Measurements from ENCODE around the gene WWOX.

WWOX gene

DNA sequence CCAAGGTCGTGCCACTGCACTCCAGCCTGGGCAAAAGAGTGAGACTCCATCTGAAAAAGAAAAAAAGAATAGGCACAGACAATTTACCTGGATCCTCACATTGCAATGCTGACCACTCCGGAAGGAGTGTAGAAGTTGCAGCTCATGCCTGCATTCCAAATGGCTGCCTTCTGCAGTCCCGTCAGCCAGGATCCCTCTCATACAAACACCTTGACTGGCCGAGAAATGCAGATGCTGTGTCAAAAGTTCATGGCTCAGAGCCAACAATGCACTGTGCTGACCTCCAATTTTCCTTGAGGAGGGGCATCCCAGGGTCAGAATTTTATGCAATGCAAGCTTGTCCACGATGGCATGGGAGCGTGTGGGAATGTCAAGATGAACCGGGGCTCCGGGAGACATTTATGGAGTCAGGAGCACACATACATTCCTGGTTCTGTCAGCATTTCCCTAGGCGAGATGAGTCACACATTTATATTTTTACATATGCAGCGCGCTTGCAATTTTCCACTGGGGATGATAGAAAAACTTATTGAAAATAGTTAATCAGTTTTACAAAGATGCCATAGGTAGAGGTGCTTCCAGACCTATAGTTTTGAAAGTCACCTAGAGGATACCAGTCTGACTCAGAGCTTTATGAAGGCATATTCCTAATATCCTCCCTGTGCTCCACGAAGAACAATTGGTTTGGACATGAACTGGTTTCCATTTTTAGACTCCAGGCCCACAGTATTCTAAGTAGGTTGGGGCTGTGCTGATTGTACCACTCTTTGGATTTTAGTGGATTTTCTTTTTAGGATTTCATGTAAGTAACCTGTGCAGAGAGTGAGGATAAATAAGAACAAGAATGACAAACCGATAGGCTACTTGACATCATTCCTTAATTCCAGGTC, 886.5 kb downstream of the WWOX start:
- DNase-seq (ENCODE audit: low read depth, low spot score) = no peak

GRCh38 chr16:78987666-78988065, 888.2 kb downstream of the WWOX start:
- no peak for DNase-seq (ENCODE audit: low read depth, low spot score)

DNA sequence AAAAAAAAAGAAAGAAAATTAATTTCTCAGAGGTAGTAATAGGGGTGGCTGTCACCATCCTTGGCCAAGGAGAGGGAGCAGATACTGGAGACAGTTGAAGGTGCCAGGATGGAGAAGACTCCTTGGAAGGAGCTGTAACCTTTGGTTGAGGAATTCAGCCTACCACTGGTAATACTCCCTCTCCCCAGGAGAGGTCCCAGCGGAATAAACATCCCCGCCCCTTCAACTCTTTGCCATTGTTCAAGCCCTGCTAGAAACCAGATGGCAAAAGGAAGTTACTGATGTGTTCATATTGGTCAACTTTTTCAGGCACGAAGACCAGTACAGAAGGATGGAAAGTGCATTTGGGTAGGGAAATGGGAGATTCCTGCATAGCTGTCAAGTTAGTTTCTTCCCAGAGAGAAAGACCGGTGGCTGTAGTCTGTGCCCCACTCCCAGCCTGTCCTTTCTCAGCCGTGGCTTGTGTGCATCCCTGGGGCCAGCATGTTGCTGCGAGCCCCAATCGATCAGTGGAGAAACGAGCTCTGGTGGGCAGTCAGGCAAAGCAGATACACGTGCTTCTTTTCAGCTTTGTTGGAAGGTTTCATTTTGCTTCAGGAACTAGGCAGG, 889.0 kb downstream of the WWOX start:
- DNase-seq (ENCODE audit: low read depth, low spot score) = no peak

GRCh38 chr16:78990309-78990701, 890.9 kb downstream of the WWOX start:
- DNase-seq (ENCODE audit: low read depth, low spot score) = no peak

DNA sequence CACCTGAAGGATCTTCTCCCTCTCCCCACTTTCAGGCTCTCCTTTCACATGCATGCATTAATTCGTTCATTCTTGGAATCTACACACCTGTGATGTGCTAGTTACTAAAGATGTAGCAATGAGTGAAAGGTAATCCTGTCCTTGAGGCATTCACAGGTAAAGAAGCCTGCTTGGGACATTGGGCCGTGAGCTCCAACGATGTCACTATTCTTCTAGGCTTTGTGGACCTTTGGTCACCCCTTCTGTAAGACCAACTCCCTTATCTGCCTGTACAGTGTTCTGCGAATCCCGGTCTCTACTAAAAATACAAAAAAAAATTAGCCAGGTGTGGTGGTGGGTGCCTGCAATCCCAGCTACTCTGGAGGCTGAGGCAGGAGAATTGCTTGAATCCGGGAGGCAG, 892.5 kb downstream of the WWOX start:
- DNase-seq (ENCODE audit: low read depth, low spot score) = no peak

DNA sequence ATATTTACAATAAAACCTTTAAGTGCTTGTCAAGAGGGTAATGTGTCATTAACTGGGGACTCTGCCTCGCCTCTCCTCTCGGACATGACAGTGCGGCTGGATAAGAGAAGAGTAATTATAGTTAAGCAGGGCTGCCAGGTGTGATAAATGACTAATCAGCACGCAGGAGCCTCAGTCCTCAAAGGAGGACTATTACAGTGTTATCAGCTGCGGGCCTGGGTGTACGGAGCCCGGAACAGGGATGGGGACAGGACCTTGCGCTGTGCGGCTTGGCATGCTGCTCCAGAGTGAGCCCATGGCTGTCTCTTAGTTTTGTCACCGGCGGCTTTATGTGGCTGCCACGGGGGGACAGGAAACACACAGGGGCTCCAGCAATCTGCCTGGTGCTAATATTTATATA, 893.9 kb downstream of the WWOX start:
- no peak for DNase-seq (ENCODE audit: low read depth, low spot score)

GRCh38 chr16:78994135-78994745, 894.8 kb downstream of the WWOX start:
- DNase-seq (ENCODE audit: low read depth, low spot score) = no peak

- DNase-seq (ENCODE audit: low read depth, low spot score) = no peak
Observed at GRCh38 chr16:78995441-78995840, 896.0 kb downstream of the WWOX start.

DNA sequence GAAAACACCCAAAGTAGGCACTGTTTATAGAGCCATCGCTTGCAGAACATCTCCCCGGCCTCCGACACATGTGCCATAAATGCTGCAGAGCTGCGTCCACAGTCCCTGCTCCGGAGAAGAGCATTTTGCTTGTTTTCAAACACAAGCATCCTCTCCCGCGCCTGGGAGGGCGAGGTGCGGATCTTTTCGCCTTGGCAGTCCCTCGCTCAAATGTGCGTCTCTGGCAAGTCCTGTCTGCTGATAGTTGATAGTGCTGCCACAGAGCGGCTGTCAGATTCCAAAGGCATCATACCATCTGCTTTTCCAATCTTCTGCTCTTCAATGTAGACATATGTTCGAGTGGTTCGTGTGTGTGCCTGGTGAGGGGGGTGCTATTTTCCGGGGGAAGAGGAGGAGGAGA, 897.3 kb downstream of the WWOX start:
- no peak for DNase-seq (ENCODE audit: low read depth, low spot score)

DNA sequence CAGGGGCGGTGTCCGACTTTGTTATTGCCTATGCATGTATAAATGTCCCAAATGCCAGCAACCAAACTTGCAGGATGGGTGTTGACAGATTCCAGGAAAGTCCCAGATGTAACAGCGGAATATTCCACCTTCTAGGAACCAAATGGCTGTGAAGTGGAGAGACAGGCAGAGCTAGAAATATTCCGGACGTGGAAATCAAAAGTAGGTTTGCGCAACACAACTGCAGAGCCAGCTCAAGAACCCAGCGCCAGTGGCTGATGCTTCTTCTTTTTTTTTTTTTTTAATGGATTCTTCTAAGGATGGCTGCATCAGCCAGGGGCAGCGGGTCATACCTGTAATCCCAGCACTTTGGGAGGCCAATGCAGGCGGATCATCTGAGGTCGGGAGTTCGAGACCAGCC, 899.4 kb downstream of the WWOX start:
- no peak for DNase-seq (ENCODE audit: low read depth, low spot score)

DNA sequence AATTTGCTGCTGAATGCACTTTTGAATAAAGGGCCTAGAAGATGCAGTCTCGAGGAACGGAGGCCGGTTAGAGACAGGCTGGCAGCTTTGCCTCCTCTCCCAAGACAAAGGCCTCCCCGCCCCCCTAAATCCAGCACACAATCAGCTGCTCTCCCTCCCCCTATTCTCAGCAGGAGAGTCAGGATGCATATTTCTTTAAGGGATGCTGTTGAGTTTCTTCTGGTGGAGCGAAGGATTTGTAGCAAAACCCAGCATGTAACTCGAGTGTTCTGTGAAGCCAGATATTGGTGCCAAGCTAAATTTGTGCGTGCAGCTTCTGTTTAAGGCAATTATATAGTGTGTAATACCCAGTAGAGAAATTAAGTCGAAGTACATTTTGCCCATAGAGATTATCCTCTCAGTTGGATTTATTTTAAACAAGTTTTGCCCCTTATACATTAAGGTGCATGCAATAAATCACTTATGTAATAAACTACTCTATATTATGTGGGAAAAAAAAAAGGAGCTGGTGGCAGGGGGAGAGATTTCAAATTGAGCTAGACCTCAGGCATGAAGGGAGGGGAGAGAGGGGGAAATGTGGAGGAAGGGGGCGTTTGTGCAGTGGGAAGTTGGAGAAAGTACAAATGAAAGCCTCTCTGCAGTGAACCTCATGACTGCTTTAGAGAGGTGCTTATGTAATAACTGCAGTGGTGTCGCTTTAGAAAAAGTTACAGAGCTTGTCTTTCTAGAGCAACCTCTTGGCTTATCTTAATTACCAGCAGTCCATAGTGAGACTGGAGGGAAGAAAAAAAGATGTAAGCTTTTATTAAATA, 901.9 kb downstream of the WWOX start:
- no peak for DNase-seq (ENCODE audit: low read depth, low spot score)

- DNase-seq (ENCODE audit: low read depth, low spot score) = no peak
Observed at GRCh38 chr16:79003026-79003609, 903.7 kb downstream of the WWOX start.

DNA sequence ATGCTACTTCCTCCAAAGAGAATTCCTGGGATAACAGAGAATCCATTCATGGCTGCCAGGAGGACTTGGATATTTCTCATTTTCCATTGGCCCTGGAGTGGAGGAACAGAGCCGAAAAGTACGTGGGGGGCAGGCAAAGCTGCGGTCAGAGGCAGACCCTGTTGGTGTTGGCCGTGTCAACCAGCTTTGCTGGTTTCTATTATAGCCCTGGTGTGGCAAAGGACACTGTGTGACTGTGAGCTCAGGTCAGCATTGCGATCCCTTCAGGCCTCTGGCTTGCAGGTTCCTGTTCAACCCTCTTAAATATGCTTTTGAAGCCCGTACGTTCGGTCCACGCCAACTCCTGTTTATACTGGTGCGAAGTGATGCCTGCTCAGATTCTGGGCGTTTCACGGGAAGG, 904.9 kb downstream of the WWOX start:
- no peak for DNase-seq (ENCODE audit: low read depth, low spot score)

GRCh38 chr16:79005096-79005495, 905.6 kb downstream of the WWOX start:
- no peak for DNase-seq (ENCODE audit: low read depth, low spot score)

DNA sequence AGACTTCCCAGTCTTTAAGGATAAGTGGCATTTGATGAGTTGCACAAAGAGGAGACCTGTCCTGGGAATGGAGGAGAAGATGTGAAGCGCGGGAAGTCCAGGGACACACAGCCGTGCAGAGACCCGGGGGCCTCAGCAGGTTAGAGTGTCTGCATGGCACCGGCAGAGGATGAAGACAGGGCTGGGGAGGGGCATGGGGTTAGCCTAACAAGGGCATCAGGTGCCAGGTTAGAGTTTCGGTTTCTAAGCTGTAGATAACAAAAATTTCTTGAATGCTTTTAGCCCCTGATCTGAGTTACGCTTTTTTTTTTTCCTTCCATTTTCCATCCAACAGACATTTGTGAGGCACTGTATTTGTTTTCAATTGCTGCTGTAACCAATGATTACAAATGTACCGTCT, 906.8 kb downstream of the WWOX start:
- no peak for DNase-seq (ENCODE audit: low read depth, low spot score)

DNA sequence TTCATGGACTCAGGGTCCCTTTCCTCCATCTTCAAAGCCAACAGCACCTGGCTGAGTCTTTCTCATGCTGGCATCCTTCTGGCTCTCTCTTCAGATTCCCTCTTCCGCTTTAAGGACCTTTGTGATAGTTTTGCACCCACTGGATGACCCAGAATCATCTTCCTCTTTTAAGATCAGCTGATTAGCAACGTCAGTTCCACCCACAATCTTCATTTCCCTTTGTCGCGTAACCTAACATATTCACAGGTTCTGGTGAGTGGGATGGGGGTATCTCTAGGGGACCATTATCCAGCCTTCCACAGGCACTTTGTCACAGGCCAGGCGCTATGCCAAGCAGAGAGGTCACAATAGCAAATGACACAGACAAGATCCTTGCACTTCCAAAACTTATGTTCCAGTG, 907.3 kb downstream of the WWOX start:
- DNase-seq (ENCODE audit: low read depth, low spot score) = no peak

DNA sequence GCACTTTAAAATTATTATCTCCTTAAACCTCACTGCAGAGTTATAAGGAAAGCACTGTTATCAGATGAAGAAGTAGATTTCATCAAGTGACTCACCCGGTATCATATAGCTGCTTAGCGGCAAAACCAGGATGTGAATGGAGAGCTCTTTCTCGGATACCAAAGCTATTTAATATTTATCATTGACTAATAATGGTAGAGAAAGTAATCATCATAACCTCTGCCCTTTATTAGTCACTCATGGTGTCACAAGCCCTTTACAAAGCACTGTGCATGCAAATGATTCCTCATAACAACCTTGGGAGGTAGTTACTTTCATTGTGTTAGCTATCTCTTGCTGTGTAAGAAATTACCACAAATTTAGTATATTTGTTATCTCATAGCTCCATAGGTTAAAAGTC, 908.2 kb downstream of the WWOX start:
- DNase-seq (ENCODE audit: low read depth, low spot score) = no peak

- DNase-seq (ENCODE audit: low read depth, low spot score) = no peak
Observed at GRCh38 chr16:79008036-79008868, 908.8 kb downstream of the WWOX start.

- DNase-seq (ENCODE audit: low read depth, low spot score) = no peak
Observed at GRCh38 chr16:79008869-79009179, 909.4 kb downstream of the WWOX start.

DNA sequence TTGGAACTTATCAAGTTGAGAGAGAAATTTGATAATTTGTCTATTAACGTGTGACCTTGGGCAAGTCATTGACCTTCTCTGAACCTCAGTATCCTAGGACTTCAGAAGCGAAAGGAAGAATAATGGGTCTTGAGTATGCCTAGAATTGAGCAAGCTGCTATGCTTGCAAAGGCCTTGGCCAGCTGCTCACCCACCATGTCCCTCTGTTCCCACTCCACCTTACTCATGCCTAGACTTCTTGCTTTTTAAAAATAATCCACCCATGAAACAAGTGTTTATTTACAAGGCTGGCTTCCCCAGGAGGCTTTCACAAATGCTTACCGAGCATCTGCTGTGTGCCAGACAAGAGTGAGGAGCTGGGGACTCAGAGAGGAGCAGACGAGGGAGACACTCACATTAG, 910.4 kb downstream of the WWOX start:
- DNase-seq (ENCODE audit: low read depth, low spot score) = no peak

- no peak for DNase-seq (ENCODE audit: low read depth, low spot score)
Observed at GRCh38 chr16:79011282-79011681, 911.8 kb downstream of the WWOX start.

Measured in brain pericyte (primary cell).